Right lobe of liver (tissue), 4 donors: ENCODE data around the gene POLR2E.

Experiments used
- CTCF ChIP-seq, 4 donors: fragments of 200-600 bp in 3 of 4; fragments of 450-650 bp in 1 of 4; IDR thresholded peaks; one replicate each; pipeline versions ENCODE4 v1.5.1 to v1.8.0; 2016 to 2022; ENCODE audit warnings: antibody characterized with exemption in 4 of 4, mild to moderate bottlenecking in 2 of 4
- POLR2A ChIP-seq: fragments of 450-650 bp; IDR thresholded peaks from one replicate; pipeline ENCODE4 v1.6.1; 2017; ENCODE audit warnings: antibody characterized with exemption, mild to moderate bottlenecking
- donor health status: DM: no; HTN: no; CAD: no.
- donor health status: DM: no; HTN: no; CAD: no.
- donor health status: DM: no; HTN: yes; CAD: no.

- no peak for TF ChIP-seq CTCF (IDR thresholded peaks at IDR 0.05)
- TF ChIP-seq POLR2A = no peak
Measured at GRCh38 chr19:1110809-1111640, 15.8 kb upstream of the POLR2E start.
